PC-3 (cell line): ENCODE data around the gene STRN4.

Experiments
- EZH2 ChIP-seq: fragments of 300-600 bp; sonication (generic); IDR thresholded peaks from one replicate; pipeline ENCODE4 v1.6.1; 2017; ENCODE audit warnings: antibody characterized with exemption, mild to moderate bottlenecking, low read length; ENCODE audit not compliant: unreplicated experiment
- TF ChIP-seq, protein P1 (sequence below): fragments of 300-600 bp; sonication (generic); conservative IDR thresholded peaks from 2 replicates; pipeline ENCODE4 v1.5.1; 2017; ENCODE audit warnings: antibody characterized with exemption, low read depth, mild to moderate bottlenecking, low read length

GRCh38 chr19:46730595-46730994 lies 15.7 kb downstream of the STRN4 start:
- TF ChIP-seq, protein P1, sequence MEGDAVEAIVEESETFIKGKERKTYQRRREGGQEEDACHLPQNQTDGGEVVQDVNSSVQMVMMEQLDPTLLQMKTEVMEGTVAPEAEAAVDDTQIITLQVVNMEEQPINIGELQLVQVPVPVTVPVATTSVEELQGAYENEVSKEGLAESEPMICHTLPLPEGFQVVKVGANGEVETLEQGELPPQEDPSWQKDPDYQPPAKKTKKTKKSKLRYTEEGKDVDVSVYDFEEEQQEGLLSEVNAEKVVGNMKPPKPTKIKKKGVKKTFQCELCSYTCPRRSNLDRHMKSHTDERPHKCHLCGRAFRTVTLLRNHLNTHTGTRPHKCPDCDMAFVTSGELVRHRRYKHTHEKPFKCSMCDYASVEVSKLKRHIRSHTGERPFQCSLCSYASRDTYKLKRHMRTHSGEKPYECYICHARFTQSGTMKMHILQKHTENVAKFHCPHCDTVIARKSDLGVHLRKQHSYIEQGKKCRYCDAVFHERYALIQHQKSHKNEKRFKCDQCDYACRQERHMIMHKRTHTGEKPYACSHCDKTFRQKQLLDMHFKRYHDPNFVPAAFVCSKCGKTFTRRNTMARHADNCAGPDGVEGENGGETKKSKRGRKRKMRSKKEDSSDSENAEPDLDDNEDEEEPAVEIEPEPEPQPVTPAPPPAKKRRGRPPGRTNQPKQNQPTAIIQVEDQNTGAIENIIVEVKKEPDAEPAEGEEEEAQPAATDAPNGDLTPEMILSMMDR = no peak
- no peak for TF ChIP-seq EZH2
